ENCODE data around the gene ARF1. TPM values are rescaled to one million over a fixed set of nuclear protein-coding genes. Genes with fewer than 3 reads are reported as not detected.

ARF1 gene
- total and polyA plus RNA-seq, 2 of the 13 experiments (the other 11 are each of a cell fraction or from before 2014, with no cell fraction given) = 186 to 327 TPM

GRCh38 chr1:228109073-228109961 is 26.8 kb downstream of the ARF1 start, which contains the start of gene MRPL55 (continued):
- TF ChIP-seq ATF6 (CRISPR knock-in tag; conservative IDR thresholded peaks at IDR 0.05) (no peak), ZSCAN20 (CRISPR knock-in tag; IDR thresholded peaks at IDR 0.05; ENCODE audit: borderline replicate concordance) (no peak), HNRNPL (IDR thresholded peaks at IDR 0.05; ENCODE audit: low read depth, low read length) (no peak), ZNF773 (CRISPR knock-in tag; IDR thresholded peaks at IDR 0.05; ENCODE audit: borderline replicate concordance) (0 out of 2 replicates have a peak, but pooled peaks have one; percentile 22), GMEB1 (CRISPR knock-in tag; IDR thresholded peaks at IDR 0.05; ENCODE audit: borderline replicate concordance) (peak; percentile 92), ZNF160 (CRISPR knock-in tag; IDR thresholded peaks at IDR 0.05) (peak; percentile 34; the same call in 1 of the 2 replicates), ZNF543 (CRISPR knock-in tag; IDR thresholded peaks at IDR 0.05) (peak; percentile 25; the same call in 1 of the 2 replicates), MED1 (CRISPR knock-in tag; IDR thresholded peaks at IDR 0.05) (peak; percentile 90), ZNF431 (CRISPR knock-in tag; IDR thresholded peaks at IDR 0.05; ENCODE audit: borderline replicate concordance, low read depth) (peak; percentile 91; the same call in 1 of the 2 replicates), ATF4 (CRISPR knock-in tag; IDR thresholded peaks at IDR 0.05) (peak in 1 of 2 experiments; percentile 91; a peak in 2 of 4 replicates), THAP8 (CRISPR knock-in tag; IDR thresholded peaks at IDR 0.05; ENCODE audit: borderline replicate concordance) (no peak), MXI1 (IDR thresholded peaks at IDR 0.05; ENCODE audit: borderline replicate concordance, low read depth, low read length) (peak; percentile 94; the same call in 2 of the 3 replicates), ZNF616 (CRISPR knock-in tag; IDR thresholded peaks at IDR 0.05; ENCODE audit: low read depth) (peak; percentile 88), RBM39 (IDR thresholded peaks at IDR 0.05; ENCODE audit: low read depth, low read length, poor library complexity, severe bottlenecking) (no peak), RBFOX2 (IDR thresholded peaks at IDR 0.05; ENCODE audit: low read depth, low read length) (peak; percentile 91), KMT2A (CRISPR knock-in tag; IDR thresholded peaks at IDR 0.05) (peak; percentile 81), HOXA7 (CRISPR knock-in tag; IDR thresholded peaks at IDR 0.05) (no peak), ZNF839 (CRISPR knock-in tag; IDR thresholded peaks at IDR 0.05; ENCODE audit: borderline replicate concordance) (no peak), SIN3A (IDR thresholded peaks at IDR 0.05; ENCODE audit: borderline replicate concordance, low read depth, low read length) (peak; percentile 87), ZNF230 (CRISPR knock-in tag; IDR thresholded peaks at IDR 0.05) (peak; percentile 79; the same call in 1 of the 2 replicates), BATF2 (CRISPR knock-in tag; IDR thresholded peaks at IDR 0.05) (no peak), SOX6 (IDR thresholded peaks at IDR 0.05) (no peak), SOX6 (CRISPR knock-in tag; IDR thresholded peaks at IDR 0.05) (peak; percentile 50)
